ENCODE results near the gene CNTN5.

CNTN5 gene

DNA sequence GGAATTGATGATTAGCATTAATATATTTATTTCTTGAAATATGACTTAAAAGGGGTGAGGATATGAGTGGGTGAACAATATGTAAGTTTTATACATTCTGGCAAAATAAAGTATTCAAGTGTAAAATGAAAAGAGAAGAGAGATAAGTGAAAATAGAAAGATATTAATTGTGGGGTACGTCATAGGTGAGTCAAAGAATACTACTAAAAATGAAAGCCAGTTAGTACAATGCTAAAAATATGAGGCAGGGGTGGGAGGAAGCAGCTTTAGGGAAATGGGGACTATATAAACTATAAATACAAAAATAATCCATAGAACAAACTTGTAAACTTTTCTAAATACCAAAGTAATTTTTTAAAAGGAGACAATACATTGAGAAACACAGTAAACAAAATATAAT is 661.4 kb downstream of the CNTN5 start:
- Histone ChIP-seq H3K9me3 (ENCODE audit: insufficient read depth, low read depth, low read length) (no peaks in the 10 kb centered on the region), H3K9ac (ENCODE audit: low read depth, low read length) (no peak overlapping the region), H3K36me3 (ENCODE audit: insufficient read depth, low read length) (no peaks in the 10 kb centered on the region), H3K27me3 (ENCODE audit: insufficient read depth, low read length) (no peaks in the 10 kb centered on the region), H3K27ac (ENCODE audit: low read depth, low read length) (no peak overlapping the region), H3K4me1 (ENCODE audit: insufficient read depth, low read length) (no peaks in the 10 kb centered on the region), H3K4me3 (ENCODE audit: low read length) (no peak overlapping the region)
- WGBS, result 90% methylated on average over 1 of the region's 1 CpG

DNA sequence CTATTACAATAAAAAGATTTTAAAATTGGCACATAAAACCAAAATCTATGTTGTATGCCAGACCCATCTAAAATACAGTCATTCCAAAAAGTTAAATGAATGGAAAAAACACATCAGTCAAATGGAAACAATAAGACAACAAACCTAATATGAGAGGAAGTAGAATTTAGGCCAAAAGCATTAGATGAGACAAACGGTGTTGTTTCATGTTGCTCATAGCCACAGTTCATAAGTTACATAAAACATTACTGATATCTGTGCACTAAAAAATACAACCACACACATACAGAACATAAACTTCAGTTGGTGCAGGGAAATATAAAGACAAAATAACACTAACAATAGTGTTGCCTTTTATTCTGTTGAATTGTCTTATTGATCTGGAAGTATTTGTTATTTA is 661.9 kb downstream of the CNTN5 start:
- Histone ChIP-seq H3K27me3 (ENCODE audit: insufficient read depth, low read length) (no peaks in the 10 kb centered on the region), H3K36me3 (ENCODE audit: insufficient read depth, low read length) (no peaks in the 10 kb centered on the region), H3K9me3 (ENCODE audit: insufficient read depth, low read depth, low read length) (no peaks in the 10 kb centered on the region), H3K4me3 (ENCODE audit: low read length) (no peak overlapping the region), H3K27ac (ENCODE audit: low read depth, low read length) (no peak overlapping the region), H3K9ac (ENCODE audit: low read depth, low read length) (no peak overlapping the region), H3K4me1 (ENCODE audit: insufficient read depth, low read length) (no peaks in the 10 kb centered on the region)
- WGBS, result 100% methylated on average over 1 of the region's 1 CpG

DNA sequence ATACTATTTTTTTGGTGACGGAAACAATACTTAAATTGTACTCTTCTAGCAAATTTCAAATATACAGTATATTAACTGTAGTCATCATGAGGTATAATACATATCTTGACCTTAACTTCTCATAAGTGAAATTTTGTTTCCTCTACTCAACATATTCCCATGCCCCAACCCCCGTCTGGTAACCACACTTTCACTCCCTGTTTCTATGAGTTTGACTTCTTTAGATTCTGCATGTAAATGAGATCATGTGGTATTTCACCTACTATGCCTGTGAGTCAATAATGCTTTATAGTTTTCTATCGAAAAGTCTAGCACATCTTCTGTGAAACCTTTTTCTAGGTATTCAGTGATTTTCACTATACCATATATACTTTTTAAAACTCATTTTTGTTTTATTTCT is 663.2 kb downstream of the CNTN5 start:
- H3K4me3 ChIP-seq (ENCODE audit: low read length), result no peak overlapping the region
- H3K36me3 ChIP-seq (ENCODE audit: insufficient read depth, low read length), result no peaks in the 10 kb centered on the region
- H3K9ac ChIP-seq (ENCODE audit: low read depth, low read length), result no peak overlapping the region
- H3K9me3 ChIP-seq (ENCODE audit: insufficient read depth, low read depth, low read length), result no peaks in the 10 kb centered on the region
- H3K27me3 ChIP-seq (ENCODE audit: insufficient read depth, low read length), result no peaks in the 10 kb centered on the region
- no peak overlapping the region for H3K27ac ChIP-seq (ENCODE audit: low read depth, low read length)
- H3K4me1 ChIP-seq (ENCODE audit: insufficient read depth, low read length), result no peaks in the 10 kb centered on the region
- no CpG with 5 or more reads among the region's 3 CpGs for WGBS

DNA sequence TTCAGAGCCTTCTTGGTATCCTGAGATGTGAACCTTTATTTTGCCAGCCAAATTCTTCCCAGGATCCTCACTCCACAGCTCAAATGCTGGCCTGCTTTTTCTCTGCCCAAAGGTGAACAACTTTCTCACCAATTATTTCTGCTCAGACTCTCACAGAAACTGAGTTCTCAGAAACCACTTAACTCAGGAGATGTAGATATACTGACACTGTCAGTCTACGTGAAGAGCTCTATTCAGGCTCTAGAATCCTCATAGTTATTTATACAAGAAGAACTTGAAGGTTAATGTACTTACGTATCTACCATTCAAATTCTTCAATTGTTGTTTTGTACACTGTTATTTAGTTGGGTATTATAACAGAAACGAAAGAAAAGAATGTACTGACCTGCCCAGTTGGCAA is 666.1 kb downstream of the CNTN5 start:
- Histone ChIP-seq H3K9ac (ENCODE audit: low read depth, low read length) (no peak overlapping the region), H3K27ac (ENCODE audit: low read depth, low read length) (no peak overlapping the region), H3K27me3 (ENCODE audit: insufficient read depth, low read length) (no peaks in the 10 kb centered on the region), H3K4me1 (ENCODE audit: insufficient read depth, low read length) (no peaks in the 10 kb centered on the region), H3K9me3 (ENCODE audit: insufficient read depth, low read depth, low read length) (no peaks in the 10 kb centered on the region), H3K36me3 (ENCODE audit: insufficient read depth, low read length) (no peaks in the 10 kb centered on the region), H3K4me3 (ENCODE audit: low read length) (no peak overlapping the region)
- WGBS, result no CpG with 5 or more reads among the region's 3 CpGs

DNA sequence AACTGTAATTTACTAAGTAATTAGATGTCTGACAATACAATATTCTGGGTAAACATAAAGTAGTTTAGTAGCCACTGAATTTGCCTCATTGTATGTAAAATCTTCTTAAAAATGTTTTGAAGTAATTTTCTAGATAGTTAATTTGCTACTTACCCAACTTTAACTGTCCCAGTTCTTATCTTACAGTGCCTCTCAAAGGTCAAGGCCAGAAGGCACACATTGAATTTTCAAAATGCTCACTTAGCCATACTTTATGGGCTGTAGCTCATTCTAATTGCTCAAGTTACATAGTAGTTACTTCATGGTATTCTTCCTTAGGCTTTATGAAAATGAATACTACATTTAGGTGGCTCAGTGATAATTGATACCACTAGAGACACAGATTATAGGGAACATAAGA is 666.6 kb downstream of the CNTN5 start:
- Histone ChIP-seq H3K36me3 (ENCODE audit: insufficient read depth, low read length) (no peaks in the 10 kb centered on the region), H3K4me3 (ENCODE audit: low read length) (no peak overlapping the region), H3K9me3 (ENCODE audit: insufficient read depth, low read depth, low read length) (peaks cover 3% of the 10 kb centered on the region; the same call in 1 of the 2 replicates), H3K9ac (ENCODE audit: low read depth, low read length) (no peak overlapping the region), H3K4me1 (ENCODE audit: insufficient read depth, low read length) (no peaks in the 10 kb centered on the region), H3K27me3 (ENCODE audit: insufficient read depth, low read length) (no peaks in the 10 kb centered on the region), H3K27ac (ENCODE audit: low read depth, low read length) (no peak overlapping the region)

DNA sequence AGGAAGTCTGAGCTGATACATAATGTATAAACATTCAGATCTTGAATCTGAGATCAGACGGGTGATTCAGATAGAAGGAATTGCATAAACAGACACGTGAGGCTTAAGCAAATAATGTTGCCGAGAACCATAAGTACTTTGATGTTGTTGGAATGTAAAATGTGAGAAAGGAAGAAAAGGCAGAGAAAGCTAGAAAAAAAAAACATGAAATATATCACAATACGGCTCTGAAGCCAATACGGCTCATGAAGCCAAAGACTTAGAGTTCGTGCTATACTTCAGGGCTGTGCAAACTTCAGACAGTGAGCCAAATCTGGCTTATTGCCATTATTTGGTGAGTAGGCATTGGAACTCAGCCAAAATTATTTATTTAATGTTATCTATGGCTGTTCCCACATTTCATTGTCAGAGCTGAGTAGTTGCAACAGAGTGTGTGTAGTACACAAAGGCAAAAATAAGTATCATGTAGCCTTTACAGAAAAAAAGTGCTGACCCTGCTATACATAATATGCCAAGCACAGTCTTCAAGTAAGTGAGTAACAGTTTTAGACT is 673.3 kb downstream of the CNTN5 start:
- Histone ChIP-seq H3K4me3 (ENCODE audit: low read length) (no peak overlapping the region), H3K27ac (ENCODE audit: low read depth, low read length) (no peak overlapping the region), H3K27me3 (ENCODE audit: insufficient read depth, low read length) (no peaks in the 10 kb centered on the region), H3K9ac (ENCODE audit: low read depth, low read length) (no peak overlapping the region), H3K4me1 (ENCODE audit: insufficient read depth, low read length) (no peaks in the 10 kb centered on the region), H3K9me3 (ENCODE audit: insufficient read depth, low read depth, low read length) (peaks cover 3% of the 10 kb centered on the region; the same call in 1 of the 2 replicates), H3K36me3 (ENCODE audit: insufficient read depth, low read length) (no peaks in the 10 kb centered on the region)
- WGBS, result 95% methylated on average over 6 of the region's 6 CpGs

DNA sequence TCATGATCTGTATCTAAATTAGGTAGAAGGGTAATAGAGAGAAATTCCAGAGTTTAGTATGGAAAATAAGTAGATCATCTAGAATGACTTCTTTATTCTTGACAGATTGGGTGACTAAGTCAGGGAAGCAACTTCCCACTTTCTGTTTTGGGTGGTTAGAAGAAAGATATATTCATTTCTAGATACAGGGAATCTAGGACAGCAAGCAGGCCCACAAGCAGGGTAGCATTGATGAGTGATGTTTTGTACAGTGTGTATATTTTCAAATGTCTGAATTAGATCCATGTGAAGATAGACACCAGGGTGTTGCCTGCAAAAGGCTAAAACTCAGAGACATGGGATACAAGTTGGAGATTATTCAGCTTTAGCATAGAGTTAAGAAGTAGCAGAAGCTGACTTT is 674.4 kb downstream of the CNTN5 start:
- Histone ChIP-seq H3K4me1 (ENCODE audit: insufficient read depth, low read length) (no peaks in the 10 kb centered on the region), H3K4me3 (ENCODE audit: low read length) (no peak overlapping the region), H3K36me3 (ENCODE audit: insufficient read depth, low read length) (no peaks in the 10 kb centered on the region), H3K9ac (ENCODE audit: low read depth, low read length) (no peak overlapping the region), H3K27me3 (ENCODE audit: insufficient read depth, low read length) (no peaks in the 10 kb centered on the region), H3K27ac (ENCODE audit: low read depth, low read length) (no peak overlapping the region), H3K9me3 (ENCODE audit: insufficient read depth, low read depth, low read length) (peaks cover 3% of the 10 kb centered on the region; the same call in 1 of the 2 replicates)

DNA sequence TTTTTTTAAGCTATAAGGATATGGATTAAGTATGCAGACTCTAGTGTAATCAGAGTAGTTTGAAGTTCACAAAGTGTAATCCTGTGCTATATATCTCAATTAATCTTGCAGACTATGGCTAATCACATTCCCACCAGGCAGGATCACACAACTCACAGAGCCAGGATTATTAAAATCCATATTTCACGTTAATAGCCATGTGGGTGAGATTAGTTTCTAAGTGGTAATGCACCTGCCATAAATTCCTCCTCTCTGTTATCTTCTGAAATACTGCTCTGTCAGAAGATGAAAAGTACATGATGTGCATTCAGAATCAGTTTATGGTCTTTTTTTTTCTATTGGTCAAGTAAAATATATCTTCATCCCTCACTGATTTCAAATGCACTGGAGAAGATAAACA is 686.1 kb downstream of the CNTN5 start:
- no peaks in the 10 kb centered on the region for H3K9me3 ChIP-seq (ENCODE audit: insufficient read depth, low read depth, low read length)
- H3K36me3 ChIP-seq (ENCODE audit: insufficient read depth, low read length), result no peaks in the 10 kb centered on the region
- H3K27me3 ChIP-seq (ENCODE audit: insufficient read depth, low read length), result no peaks in the 10 kb centered on the region
- H3K27ac ChIP-seq (ENCODE audit: low read depth, low read length), result no peak overlapping the region
- no CpG with 5 or more reads among the region's 1 CpG for WGBS
- no peak overlapping the region for H3K4me3 ChIP-seq (ENCODE audit: low read length)
- no peak overlapping the region for H3K9ac ChIP-seq (ENCODE audit: low read depth, low read length)
- no peaks in the 10 kb centered on the region; the same call in 1 of the 2 replicates for H3K4me1 ChIP-seq (ENCODE audit: insufficient read depth, low read length)

DNA sequence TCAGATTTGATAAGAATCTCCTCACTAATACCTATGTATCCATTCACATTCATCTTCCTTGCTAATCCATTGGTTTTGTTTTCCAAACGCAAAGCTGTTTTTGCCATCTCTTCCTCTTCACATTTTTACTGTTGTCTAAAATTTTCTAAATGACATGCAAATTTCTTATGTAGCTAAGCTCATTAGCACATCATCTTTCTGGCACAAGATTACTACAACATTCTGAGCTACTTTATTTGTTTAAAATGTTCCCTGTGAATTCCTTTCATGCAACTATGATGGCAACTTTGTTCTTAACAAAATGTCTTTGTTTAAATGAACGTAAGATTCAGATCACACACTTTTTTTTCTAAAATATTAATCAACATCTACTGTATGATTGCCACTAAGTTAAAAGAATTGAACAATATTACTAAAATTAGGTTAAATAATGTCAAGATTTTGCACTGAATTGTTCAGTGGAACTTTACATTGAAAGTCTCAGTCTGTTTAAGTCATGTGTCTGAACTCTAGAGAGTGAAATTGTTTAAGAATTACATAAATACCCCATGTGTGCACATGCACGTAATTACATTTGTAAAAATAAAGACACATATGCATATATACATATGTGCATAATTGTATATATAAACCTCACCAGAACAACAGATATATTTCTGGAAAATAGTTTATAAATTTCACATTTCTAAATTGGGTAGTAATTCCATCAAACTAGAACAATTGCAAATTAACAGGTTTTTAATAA is 688.4 kb downstream of the CNTN5 start:
- H3K36me3 ChIP-seq (ENCODE audit: insufficient read depth, low read length), result no peaks in the 10 kb centered on the region
- no peaks in the 10 kb centered on the region for H3K9me3 ChIP-seq (ENCODE audit: insufficient read depth, low read depth, low read length)
- H3K4me3 ChIP-seq (ENCODE audit: low read length), result no peak overlapping the region
- H3K9ac ChIP-seq (ENCODE audit: low read depth, low read length), result no peak overlapping the region
- WGBS, result 71% methylated on average over 1 of the region's 3 CpGs
- no peaks in the 10 kb centered on the region; the same call in 1 of the 2 replicates for H3K4me1 ChIP-seq (ENCODE audit: insufficient read depth, low read length)
- H3K27me3 ChIP-seq (ENCODE audit: insufficient read depth, low read length), result no peaks in the 10 kb centered on the region
- no peak overlapping the region for H3K27ac ChIP-seq (ENCODE audit: low read depth, low read length)

DNA sequence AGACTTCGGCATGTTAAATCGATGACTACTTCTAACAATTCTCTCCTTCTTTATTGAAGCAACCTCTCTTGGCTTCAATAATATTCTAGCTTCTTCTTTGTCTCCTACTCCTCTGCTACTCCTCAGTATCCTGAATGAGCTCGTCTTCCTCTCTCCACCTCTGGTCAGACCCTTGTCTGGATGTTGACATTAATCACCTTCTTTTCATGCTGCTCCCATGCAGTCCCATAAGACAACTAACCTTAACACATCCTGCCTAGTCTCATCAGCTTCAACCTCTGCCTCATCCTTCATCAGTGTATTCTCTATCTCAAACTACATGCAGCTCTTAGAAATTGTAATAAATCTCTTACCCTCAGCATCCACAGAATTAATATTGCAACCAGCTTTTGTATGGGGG is 695.6 kb downstream of the CNTN5 start:
- H3K4me1 ChIP-seq (ENCODE audit: insufficient read depth, low read length), result no peaks in the 10 kb centered on the region
- no peaks in the 10 kb centered on the region for H3K27me3 ChIP-seq (ENCODE audit: insufficient read depth, low read length)
- H3K9ac ChIP-seq (ENCODE audit: low read depth, low read length), result no peak overlapping the region
- H3K4me3 ChIP-seq (ENCODE audit: low read length), result no peak overlapping the region
- no peaks in the 10 kb centered on the region for H3K9me3 ChIP-seq (ENCODE audit: insufficient read depth, low read depth, low read length)
- H3K36me3 ChIP-seq (ENCODE audit: insufficient read depth, low read length), result no peaks in the 10 kb centered on the region
- no peak overlapping the region for H3K27ac ChIP-seq (ENCODE audit: low read depth, low read length)
- 62% methylated on average over 3 of the region's 3 CpGs for WGBS

DNA sequence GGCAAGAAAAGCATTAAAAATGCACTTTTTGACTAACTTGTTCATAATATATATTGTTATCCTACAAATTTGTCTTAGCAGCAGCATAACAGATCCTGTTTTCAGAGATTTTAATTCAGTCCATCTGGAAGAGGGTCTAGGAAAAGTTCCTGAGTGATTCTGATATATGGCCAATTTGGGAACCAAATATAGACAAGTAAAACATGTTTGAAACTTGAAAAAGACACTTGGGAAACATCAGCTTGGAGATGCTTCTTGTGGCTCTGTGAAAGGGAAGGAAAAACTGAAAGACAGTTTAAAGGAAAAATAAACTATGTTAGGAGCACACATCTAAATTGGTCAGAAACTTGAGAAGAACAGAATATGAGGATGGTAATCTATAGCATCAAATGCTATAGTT is 697.5 kb downstream of the CNTN5 start:
- H3K36me3 ChIP-seq (ENCODE audit: insufficient read depth, low read length), result no peaks in the 10 kb centered on the region
- H3K27me3 ChIP-seq (ENCODE audit: insufficient read depth, low read length), result no peaks in the 10 kb centered on the region
- H3K27ac ChIP-seq (ENCODE audit: low read depth, low read length), result no peak overlapping the region
- no peaks in the 10 kb centered on the region for H3K4me1 ChIP-seq (ENCODE audit: insufficient read depth, low read length)
- no peaks in the 10 kb centered on the region for H3K9me3 ChIP-seq (ENCODE audit: insufficient read depth, low read depth, low read length)
- no peak overlapping the region for H3K4me3 ChIP-seq (ENCODE audit: low read length)
- no peak overlapping the region for H3K9ac ChIP-seq (ENCODE audit: low read depth, low read length)
